Right lung (tissue), 5 donors: ENCODE data around the gene SPON2. TPM values are rescaled to one million over a fixed set of nuclear protein-coding genes. Genes with fewer than 3 reads are reported as not detected.

Experiments used
- DNase-seq, 2 donors: peaks; one replicate each; pipeline ENCODE4 v3.0.0-alpha.2; 2013
- polyA plus RNA-seq, 5 donors: library from polyadenylated mRNA; unstranded; fragments of 120-200 nt; gene quantifications; one replicate each; pipeline versions ENCODE4 v1.2.1 to v1.2.3, GENCODE V29; 2013; ENCODE audit warnings: inconsistent platforms in 1 of 5, low replicate concordance in 1 of 5; ENCODE audit not compliant: insufficient read length in 5 of 5, insufficient read depth in 1 of 5

Gene SPON2
- polyA plus RNA-seq, 5 donors: 6.9 to 47.5 (median 17.0) TPM

DNA sequence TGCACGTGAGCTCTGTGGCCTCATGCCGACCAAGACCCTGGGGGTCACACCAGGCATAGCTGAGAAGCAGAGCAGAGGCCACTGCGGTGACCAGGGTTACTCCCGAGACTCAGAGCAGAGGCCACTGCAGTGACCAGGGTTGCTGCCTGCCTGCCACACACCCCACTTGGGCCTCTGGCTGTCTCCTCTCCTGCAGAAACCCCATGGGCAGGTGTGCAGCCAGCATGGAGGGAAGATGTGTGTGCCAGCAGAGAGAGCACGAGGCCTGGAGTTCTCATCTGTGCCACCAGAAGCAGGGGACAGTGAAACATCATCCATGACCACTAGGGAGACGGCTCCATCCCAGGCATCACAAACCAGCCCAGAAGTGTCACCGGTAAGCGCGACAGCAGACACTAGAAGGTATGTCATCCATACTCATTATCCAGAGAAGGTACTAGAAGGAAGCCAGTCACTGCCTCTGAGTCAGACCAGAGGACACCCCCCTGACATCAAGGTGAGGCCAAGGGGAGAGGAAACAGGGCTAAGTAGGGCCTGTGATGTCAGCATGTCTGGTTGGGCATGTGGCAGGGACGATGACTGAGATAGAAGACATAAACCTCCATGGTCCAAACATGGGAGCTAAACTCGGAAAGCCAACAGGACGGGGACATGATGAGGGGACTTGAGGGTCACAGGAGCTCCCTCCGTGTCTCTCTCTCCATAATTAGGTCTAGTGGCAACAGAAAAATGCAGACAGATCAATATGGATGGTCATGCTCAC lies 24.2 kb upstream of the SPON2 start:
- DNase-seq: no peak

DNA sequence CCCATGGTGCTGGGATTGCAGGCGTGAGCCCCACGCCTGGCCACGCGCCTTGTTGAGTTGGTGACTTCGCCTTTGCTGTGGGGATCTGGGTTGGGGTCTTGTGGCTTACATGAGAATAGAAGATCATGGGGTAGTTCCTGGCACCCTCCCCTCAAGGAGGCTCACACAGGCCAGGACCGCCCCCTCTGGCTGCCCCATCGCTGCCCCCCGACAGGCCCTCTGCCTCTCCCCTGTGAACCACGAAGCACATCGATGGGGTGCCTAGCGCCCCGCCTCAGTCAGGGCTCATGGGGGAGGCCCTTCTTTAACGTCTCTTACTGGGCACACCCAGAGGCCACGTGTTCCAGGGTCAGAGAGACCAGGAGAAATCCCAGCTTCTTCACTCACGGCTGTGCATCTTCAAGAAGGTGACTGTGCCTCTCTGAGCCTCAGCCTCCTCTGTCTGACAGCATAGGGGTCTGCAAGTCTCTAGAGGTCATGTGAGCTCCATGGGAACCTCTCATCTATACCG lies 23.6 kb upstream of the SPON2 start:
- DNase-seq: no peak

DNA sequence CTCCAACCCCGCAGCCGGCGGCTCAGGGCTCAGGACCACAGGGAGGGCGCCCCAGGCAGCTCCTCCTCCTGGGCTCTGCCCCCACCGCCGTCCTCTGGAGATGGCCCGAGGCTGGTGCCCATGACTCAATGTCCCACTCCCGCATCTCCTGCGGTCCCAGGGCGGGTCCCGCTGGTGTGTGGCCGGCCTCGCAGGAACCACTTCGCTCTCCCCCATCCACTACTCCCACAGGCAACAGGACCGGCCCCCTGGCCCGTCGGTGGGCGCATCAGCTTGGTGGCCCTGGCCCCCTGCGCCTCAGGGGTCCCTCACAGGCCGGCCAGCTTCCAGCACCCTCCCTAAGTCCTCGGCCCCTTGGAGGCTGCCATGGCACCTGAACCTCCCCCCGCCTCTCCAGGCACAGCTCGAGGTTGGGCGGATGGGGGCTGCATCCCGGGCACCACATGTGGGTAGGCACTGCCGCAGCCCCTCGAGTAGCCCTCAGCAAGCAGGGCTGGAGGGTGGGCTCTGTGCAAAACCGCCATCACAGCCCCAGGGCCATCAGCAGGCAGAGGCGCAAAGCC lies 22.8 kb upstream of the SPON2 start:
- DNase-seq: no peak

DNA sequence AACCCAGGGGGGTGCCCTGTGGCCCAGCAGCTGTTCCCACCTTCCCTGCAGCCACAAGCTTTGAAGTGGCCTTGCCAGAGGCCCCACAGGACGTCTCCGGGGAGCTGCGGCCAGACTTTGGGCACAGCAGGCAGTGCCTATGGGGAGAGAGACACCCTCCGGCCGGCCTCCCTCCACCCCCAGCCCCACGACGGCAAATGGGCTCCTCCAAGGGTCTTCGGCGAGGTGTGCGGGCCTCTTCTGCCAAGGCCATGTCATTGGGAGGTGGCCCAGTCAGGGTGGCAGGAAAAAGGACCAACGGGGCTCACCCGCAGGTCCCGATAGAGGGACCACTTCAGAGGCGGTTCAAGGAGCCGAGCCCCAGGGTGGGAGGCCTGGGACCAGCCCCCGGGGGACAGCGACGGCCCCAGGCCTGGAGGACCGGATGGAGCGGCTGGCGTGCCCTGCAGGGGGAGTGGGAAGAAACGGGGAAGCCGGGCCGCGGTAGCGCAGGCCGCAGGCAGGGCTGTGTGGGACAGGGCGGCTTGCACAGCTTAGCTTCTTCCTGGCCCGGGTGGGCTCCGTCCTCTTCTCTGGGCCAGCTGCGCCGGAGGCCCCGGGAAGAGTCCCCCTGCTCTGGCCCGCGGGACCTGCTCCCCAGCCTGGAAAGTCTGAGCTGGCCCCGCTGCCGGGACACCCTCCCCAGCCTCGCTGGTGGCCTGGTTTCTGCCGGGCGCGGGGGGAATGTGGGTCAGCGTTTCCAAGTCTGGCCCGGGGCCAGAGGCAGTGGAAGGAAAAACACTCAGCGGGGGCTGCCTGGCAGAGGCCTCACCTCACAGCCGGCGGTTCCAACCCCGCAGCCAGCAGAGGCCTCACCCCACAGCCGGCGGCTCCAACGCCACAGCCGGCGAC lies 21.9 kb upstream of the SPON2 start:
- DNase-seq: peak in 1 of 2 donors; percentile 83

DNA sequence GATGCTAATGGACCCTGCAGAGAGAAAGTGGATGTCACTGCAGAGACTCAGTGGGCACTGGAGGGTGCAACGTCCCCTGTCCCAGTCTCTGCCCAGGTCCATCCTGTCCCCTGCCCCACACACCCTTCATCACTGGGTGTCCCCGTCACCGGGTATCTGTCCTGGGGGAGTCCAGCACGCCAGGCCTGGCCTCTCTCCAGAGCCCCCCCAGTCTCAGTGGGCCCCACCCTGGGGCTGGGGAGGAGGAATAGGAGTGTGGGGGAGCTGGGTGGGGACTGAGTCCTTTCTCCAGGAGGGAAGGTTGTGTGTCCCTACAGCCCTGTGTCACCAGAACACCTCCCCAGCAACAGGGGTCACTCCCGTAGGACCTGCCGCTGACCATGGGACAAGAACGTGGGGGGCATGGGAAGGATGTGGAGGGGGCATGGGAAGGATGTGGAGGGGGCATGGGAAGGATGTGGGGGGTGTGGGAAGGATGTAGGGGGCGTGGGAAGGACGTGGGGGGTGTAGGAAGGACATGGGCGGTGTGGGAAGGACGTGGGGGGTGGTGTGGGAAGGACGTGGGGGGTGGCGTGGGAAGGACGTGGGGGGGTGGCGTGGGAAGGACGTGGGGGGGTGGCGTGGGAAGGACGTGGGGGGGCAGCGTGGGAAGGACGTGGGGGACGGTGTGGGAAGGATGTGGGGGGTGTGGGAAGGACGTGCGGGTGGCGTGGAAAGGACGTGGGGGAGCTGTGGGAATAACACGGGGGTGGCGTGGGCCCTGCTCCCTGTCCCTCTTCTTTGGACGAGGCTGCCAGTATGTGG lies 21.0 kb upstream of the SPON2 start:
- no peak for DNase-seq

DNA sequence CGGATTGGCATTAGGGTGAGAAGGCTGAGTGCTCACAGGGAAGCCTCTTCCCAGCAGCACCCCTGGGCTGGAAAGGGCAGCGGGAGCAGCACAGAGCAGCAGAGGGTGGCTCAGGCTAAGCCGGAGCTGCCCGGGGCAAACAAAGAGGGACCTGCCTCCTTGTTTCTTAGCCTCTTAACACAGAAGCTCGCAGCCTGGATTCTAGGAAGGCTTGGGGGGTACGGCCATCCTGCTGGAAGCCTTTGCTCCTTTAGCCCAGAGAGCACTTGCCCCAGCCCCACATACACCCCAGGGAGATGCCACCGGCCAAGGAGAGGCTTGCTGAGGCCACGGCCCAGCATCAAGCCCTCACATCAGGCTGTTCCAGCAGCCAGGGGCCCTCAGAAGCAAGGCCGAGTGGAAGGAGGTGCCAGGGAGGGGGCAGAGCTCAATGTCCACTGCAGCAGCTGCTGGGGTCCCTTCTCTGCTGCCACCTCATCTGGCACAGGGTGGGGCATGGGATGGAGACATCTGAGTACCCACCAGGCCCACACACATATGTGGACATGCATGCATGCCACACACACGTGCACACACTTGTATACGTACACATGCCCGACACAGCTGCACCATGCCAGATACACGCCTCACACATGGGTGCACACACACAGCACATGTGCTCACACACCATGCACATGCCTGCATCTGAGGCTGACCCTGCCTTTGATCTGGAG lies 20.3 kb upstream of the SPON2 start:
- DNase-seq: no peak

DNA sequence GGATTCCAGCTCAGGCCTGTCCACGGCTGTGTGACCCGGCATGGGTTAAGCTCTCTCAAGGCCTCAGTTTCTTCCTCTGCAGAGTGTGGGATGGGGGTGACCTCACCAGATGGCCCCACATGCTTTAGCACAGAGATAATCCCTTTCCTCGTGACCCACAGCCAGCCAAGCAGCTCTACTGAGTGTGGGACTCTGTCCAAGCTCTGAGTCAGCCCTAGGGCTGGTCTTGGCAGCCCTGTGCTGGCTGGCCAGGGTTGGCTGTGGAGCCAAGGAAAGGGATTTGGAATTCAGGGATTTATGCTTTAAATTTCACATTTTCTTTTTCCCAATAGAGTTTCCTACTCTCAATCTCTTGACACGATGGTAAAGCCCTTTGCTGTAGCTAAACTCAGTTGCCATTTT lies 19.7 kb upstream of the SPON2 start:
- peak; percentile 89 to 92 for DNase-seq

DNA sequence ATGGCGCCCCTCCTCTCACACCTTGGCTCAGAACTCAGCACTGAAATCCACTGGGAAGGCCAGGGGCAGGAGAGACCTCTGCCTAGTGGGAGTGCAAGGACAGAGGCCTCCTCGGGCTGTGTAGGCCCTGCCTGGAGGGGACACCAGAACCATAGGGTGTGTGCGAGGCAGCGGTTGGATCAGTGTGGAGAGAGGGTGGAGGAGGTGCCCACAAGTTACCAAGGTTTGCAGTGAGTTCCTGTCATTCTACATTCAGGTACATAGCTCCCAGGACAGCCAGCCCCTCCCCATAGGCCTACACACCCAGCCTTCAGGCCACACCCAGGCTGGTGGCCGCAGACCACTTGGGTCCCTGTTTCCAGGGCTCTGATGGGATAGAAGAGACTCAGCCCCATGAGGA lies 19.2 kb upstream of the SPON2 start:
- no peak for DNase-seq

DNA sequence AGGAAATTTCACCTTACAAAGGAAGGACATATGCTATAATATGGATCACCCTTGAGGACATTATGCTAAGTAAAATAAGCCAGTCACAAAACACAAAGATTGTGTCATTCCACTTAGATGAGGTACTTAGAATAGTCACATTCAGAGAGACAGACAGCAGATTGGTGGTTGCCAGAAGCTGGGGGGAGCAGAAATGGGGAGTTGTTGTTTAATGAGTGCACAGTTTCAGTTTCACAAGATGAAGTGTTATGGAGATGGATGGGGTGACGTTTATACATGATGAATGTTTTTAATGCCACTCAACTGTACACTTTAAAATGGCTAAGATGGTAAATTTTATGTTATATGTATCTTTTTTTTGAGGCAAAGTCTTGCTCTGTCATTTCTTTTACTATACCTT lies 14.8 kb upstream of the SPON2 start:
- no peak for DNase-seq

DNA sequence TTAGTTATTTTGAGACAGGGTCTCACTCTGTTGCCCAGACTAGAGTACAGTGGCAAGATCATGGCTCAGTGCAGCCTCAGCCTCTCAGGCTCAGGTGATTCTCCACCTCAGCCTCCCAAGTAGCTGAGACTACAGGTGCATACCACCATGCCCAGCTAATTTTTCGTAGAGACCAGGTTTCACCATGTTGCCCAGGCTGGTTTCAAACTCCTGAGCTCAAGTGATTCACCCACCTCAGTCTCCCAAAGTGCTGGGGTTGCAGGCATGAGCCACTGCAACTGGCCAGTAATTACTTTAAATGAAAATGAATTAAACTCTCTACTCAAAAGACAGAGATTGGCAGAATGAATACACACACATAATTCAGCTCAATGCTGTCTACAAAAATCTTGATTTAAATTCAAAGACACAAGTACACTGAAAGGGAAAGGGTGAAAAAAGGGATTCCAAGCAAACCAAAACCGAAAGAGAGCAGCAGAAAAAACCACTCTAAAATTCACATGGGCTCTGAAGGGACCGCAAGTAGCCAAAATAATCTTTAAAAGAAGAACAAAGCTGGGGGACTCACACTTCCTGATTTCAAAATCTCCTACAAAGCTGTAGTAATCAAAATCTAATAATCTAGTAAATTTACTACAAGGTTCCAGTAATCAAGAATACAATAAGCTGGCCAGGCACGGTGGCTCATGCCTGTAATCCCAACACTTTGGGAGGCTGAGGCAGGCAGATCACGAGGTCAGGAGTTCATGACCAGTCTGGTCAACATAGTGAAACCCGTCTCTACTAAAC lies 11.8 kb upstream of the SPON2 start:
- DNase-seq: no peak

DNA sequence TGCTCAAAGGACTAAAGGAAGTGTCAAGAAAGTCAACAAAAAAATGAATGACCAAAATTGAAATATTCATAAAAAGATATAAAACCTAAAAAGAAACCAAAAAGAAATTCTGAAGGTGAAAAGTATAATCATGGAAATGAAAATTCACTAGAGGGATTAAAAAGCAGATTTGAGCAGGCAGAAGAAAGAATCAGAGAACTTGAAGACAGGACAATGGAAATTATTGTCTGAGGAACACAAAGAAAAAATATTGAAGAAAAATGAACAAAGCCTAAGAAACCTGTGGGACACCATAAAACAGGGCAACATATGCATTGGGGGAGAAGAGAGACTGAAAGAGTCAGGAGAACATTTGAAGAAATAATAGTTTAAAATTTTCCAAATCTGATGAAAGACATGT lies 9.9 kb upstream of the SPON2 start:
- no peak for DNase-seq

DNA sequence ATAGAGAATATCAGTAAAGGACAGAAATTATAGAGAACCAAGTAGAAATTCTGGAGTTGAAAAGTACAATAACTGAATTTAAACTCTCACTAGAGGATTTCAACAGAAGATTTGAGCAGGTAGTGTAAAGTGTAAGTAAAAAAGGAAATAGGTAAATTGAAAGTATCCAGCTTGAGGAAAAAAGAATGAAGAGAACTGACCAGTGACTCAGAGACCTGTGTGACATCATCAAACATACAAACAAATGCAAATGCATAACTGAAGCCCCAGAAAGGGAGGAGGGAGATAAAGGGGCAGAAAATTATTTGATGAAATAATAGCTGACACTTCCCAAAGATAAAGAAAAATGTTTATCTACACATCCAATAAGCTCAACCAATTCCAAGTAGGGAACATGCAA lies 8.3 kb upstream of the SPON2 start:
- no peak for DNase-seq

DNA sequence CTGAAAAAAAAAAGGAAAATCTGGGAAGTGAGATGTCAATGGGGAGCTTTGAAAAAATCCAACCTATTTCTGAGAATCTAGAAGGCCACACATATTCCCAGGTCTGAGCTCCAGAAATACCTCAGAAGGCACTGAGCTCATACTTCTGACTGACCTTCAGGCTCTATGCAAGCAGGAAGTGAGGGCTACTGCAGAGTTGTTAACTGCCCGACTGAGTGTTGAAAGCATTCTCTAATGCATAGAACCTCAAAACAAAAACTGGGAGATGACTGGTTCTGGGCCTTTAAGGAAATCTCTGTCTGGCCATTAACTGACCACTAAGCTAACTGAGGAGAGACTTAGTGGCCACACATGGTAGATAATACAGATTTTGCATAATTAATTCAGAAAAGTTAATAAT lies 7.6 kb upstream of the SPON2 start:
- DNase-seq: no peak

DNA sequence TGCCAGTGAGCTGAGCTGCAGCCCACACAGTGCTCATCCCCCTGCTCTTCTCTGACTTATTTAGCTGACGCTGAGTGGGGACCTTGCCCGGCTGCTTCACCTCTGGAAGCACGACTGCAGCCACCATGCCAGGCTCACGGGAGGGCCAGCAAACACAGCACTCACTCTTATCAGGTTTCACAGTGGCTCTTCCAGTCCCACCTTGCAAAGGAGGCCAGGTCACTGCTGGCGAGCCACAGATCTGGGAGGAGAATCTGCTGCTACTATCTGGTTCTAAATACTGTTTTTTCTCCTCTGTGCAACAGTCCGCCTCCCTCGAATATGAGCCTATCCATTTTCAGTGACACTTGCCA lies 6.7 kb upstream of the SPON2 start:
- DNase-seq: no peak

DNA sequence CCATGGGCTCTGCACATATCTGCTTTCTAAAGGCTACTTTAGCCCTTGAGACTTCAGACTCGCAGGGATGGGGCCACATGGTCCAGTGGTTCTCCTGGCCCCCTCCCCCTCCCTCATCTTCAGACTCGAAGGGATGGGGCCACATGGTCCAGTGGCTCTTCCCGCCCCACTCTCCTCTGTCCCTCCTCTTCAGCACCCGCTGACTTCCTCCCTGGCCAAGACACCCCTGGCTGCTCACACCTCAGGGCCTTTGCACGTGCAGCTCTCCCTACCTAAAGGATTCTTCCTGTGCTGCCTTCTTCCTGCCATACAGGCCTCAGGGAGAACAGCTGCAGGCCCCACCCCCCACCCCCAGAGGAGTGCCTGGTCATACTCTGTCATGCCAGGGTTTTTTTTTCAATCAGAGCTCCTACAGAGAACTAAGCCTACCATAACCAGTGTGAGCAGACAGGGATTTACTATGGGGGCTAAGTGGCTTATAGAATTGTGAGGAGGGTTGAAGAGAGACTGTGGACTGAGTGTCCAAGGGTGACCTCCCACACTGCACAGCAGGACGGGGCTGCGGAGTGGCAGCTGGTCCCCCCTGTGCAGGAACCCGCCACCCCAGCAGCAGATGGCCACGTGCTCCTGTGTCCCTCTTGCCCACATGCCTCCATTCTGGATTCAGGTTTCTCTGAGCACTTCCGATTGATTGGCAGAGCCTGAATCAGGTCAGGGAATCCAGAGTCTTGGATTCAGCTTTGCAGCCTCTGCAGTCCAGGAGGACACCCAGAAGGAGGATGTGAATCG lies 6.1 kb upstream of the SPON2 start:
- no peak for DNase-seq

DNA sequence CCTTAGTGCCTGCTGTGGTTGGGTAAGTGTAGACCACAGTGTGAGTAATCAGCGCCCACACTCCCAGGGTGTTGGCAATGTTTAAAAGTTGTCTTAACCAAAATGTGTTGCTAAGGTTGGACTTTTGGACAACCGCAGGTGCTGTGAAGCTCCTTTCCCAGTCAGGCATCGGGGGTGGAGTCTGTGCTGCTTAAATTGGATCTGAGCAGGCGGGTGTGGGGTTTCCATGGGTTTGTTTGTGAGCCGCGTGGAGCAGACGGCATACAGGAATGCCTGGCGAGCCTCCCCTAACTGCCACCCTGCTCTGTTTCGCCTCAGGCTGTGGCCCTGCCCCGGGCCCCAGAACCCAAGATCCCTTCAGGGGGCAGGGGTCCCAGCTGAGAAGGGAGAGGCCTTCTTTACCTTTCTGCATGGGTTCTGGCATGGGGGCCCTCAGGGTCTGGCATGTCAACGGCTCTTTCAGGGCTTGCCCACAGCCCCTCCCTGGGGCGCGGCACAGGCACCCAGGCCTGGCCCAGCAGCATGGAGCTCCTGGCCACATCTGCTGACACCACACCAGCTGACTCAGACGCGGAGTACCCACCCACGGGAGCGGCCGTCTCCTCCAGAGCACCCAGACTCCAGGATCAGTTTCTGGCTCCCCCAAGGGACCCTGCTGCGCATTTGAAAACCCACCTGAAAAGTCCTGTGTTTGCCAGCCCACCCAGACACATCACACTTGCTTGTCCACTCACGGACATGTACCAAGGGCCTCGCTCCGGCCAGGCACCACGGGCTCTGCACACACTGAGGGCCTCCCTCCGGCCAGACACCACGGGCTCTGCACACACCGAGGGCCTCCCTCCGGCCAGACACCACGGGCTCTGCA lies 5.1 kb upstream of the SPON2 start:
- no peak for DNase-seq

DNA sequence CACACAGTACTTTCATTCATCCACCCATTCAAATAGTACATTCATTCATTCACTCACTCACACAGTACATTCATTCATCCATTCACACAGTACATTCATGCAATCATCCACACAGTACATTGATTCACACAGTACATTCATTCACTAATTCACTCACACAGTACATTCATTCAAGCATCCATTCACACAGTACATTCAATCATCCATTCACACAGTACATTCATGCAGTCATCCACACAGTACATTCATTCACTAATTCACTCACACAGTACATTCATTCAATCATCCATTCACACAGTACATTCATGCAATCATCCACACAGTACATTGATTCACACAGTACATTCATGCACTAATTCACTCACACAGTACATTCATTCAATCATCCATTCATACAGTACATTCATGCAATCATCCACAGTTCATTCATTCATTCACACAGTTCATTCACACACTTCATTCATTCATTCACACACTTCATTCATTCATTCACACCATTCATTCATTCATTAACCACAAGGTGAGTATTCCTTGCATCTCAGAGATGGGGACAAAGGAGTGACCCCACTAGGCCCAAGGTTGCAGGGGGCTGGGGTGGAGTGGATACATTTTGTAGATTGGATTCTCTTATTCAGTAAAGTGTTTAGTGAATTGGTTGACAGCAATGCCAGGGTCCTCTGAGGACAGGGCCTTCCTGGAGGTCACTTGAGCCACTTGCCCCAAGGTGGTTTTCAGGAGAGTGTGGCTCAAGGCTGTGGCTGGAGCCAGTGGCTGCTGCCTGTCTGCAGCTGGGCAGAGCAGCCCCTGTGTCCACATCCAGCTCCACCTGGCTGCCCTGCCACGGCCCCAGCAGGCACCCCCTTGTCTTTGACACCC lies 4.3 kb upstream of the SPON2 start:
- DNase-seq: no peak
